Transverse colon (tissue), 4 donors: ENCODE measurements around the gene SDHAF3. TPM values are rescaled to one million over a fixed set of nuclear protein-coding genes. Genes with fewer than 3 reads are reported as not detected.
"Not testable (repeated sequence)": the region's sequence is repeated elsewhere in the genome, so short reads cannot be mapped to it uniquely, and the experiment has no call there.

Experiments
- DNase-seq: peaks from one replicate; pipeline ENCODE4 v3.0.0-alpha.2; 2019
- H3K27ac ChIP-seq, 4 donors: fragments of 200-600 bp; sonication (generic); 2 replicates each; pipeline ENCODE4 v1.5.1; 2016 to 2018; ENCODE audit warnings: inconsistent platforms in 4 of 4
- H3K27me3 ChIP-seq: fragments of 200-600 bp; sonication (generic); 2 replicates; pipeline ENCODE4 v1.5.1; 2017; ENCODE audit warnings: inconsistent platforms
- H3K36me3 ChIP-seq, 4 donors: fragments of 200-600 bp; sonication (generic); 2 replicates each; pipeline ENCODE4 v1.5.1; 2017 to 2019; ENCODE audit warnings: inconsistent platforms in 4 of 4
- H3K4me1 ChIP-seq, 4 donors: fragments of 200-600 bp; sonication (generic); 2 replicates each; pipeline ENCODE4 v1.5.1; 2017 to 2020; ENCODE audit warnings: inconsistent platforms in 4 of 4
- H3K4me3 ChIP-seq, 4 donors: fragments of 200-600 bp; sonication (generic); 1 replicate in 1 of 4; 2 replicates in 3 of 4; pipeline versions ENCODE4 v1.5.1 to v1.6.1; 2017 to 2019; ENCODE audit warnings: inconsistent platforms in 4 of 4
- H3K9me3 ChIP-seq, 2 donors: fragments of 200-600 bp; sonication (generic); 2 replicates each; pipeline ENCODE4 v1.5.1; 2017 to 2019; ENCODE audit warnings: inconsistent platforms in 2 of 2
- CTCF ChIP-seq, 5 experiments: fragments of 200-600 bp in 3 of 5; fragments of 450-650 bp in 2 of 5; sonication (generic) in 3 of 5; IDR thresholded peaks; 1 replicate in 2 of 5; 2 replicates in 3 of 5; pipeline ENCODE4 v1.5.1; 2016 to 2017; ENCODE audit warnings: antibody characterized with exemption in 5 of 5, inconsistent platforms in 3 of 5, mild to moderate bottlenecking in 2 of 5, moderate library complexity in 1 of 5
- EP300 ChIP-seq: sonication (generic); formaldehyde crosslinking; IDR thresholded peaks from one replicate; pipeline ENCODE4 v1.6.1; 2017; ENCODE audit warnings: antibody characterized with exemption, low read depth
- POLR2A ChIP-seq: fragments of 450-650 bp; IDR thresholded peaks from one replicate; pipeline ENCODE4 v1.6.1; 2016; ENCODE audit warnings: antibody characterized with exemption, mild to moderate bottlenecking, moderate library complexity
- POLR2AphosphoS5 ChIP-seq, 3 donors: sonication (generic); formaldehyde crosslinking; IDR thresholded peaks; one replicate each; pipeline ENCODE4 v1.6.1; 2016; ENCODE audit warnings: antibody characterized with exemption in 3 of 3
- WGBS, 2 donors: methylation state at CpG; one replicate each; pipeline ENCODE4 v1.1.5; 2018; ENCODE audit warnings: low coverage in 1 of 2; 5-methylcytosine and 5-hydroxymethylcytosine counted together
- in situ Hi-C, 4 donors: fragments of 200-750 bp; cut with MboI; loops; one replicate each; pipeline versions ENCODE4 v1.15.0 to v1.15.1; 2017; ENCODE audit warnings: low sequenced_read_pairs in 3 of 4, low pct_ligation_motif_present in 1 of 4, low pct_unique_long_range_greater_than_20kb in 1 of 4
- intact Hi-C: fragments of 100-400 bp; cut with DNase I; formaldehyde crosslinking; loops from one replicate; pipeline ENCODE4 v1.15.1; 2023; ENCODE audit warnings: low total_unique reads
- total RNA-seq, 4 donors: library from RNA; depleted of rRNA; stranded (reverse); fragments of >200 nt; gene quantifications; one replicate each; pipeline ENCODE4 v1.1.0, GENCODE V29; 2016

SDHAF3 gene
- total RNA-seq, 4 donors from 2014 or later, result 0.60 to 7.5 (median 5.3) TPM; not detected in 1

- Histone ChIP-seq H3K9me3 (peaks cover 16% of the 10 kb centered on the region in 2 donors), H3K27ac (no peak overlapping the region), H3K4me3 (no peak overlapping the region), H3K36me3 (no peaks in the 10 kb centered on the region), H3K27me3 (no peaks in the 10 kb centered on the region), H3K4me1 (peaks cover 0 to 2% (median 0%) of the 10 kb centered on the region in 4 donors)
- DNase-seq, result no peak
- no peak for TF ChIP-seq POLR2AphosphoS5 (IDR thresholded peaks at IDR 0.05)
- no peak for TF ChIP-seq EP300
- TF ChIP-seq CTCF (IDR thresholded peaks at IDR 0.05), result no peak
- TF ChIP-seq POLR2A, result no peak
- intact Hi-C loops (no loop called here), in situ Hi-C loops (no loop called here)
- 98% methylated on average over 8 of the region's 8 CpGs; no CpG with 5 or more reads in 1 of the 2 donors for WGBS, 2 donors
Measured at GRCh38 chr7:97138830-97139229, 21.3 kb downstream of the SDHAF3 start.

DNA sequence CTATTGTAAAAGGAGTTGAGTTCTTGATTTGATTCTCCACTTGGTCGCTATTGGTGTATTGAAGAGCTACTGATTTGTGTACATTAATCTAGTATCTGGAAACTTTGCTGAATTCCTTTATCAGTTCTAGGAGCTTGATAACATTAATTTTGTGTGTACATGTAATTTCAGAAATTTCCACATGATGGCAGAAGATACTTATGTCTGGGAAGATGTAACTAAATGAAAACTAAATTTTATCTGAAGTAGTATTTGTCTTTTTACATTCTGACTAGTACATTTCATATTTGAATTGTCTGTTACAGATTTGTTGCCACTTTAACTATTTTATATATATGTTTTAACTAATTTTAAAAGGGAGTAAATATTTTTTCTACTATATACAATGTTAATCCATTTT, 27.6 kb downstream of the SDHAF3 start:
- no peaks in the 10 kb centered on the region for H3K27me3 ChIP-seq
- intact Hi-C loops, result no loop called here
- WGBS, 2 donors, result 63 to 71% methylated on average over 1 of the region's 1 CpG
- H3K4me3 ChIP-seq, result no peak overlapping the region
- no peaks in the 10 kb centered on the region for H3K36me3 ChIP-seq
- H3K27ac ChIP-seq, result no peak overlapping the region
- DNase-seq, result no peak
- peaks cover 4 to 11% of the 10 kb centered on the region in 2 donors for H3K9me3 ChIP-seq
- no peak for TF ChIP-seq POLR2A
- TF ChIP-seq CTCF (IDR thresholded peaks at IDR 0.05), result peak; percentile 35 to 60 (median 45)
- in situ Hi-C loops, result no loop called here
- no peaks in the 10 kb centered on the region for H3K4me1 ChIP-seq

DNA sequence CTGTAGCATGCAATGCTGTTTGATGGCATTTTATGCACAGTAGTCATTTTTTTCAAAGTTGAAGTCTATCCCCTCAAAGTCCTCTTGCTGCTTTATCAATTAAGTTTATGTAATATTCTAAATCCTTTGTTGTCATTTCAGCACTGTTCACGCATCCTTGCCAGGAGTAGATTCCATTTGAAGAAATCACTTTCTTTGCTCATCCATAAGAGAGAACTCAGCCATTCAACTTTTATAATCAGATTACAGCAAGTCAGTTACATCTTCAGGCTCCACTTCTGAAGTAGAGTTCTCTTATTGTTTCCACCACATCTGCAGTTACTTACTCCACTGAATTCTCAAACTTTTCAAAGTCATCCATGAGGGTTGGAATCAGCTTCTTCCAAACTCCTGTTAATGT, 32.3 kb downstream of the SDHAF3 start:
- Histone ChIP-seq H3K4me3 (no peak overlapping the region), H3K36me3 (no peaks in the 10 kb centered on the region), H3K9me3 (no peaks in the 10 kb centered on the region), H3K4me1 (no peaks in the 10 kb centered on the region), H3K27me3 (no peaks in the 10 kb centered on the region), H3K27ac (no peak overlapping the region)
- intact Hi-C loops, result no loop called here
- in situ Hi-C loops, result no loop called here
- no peak for TF ChIP-seq EP300
- no peak for TF ChIP-seq POLR2A
- no peak for DNase-seq
- WGBS, 2 donors, result 81 to 89% methylated on average over 1 of the region's 1 CpG

- in situ Hi-C loops, result no loop called here
- DNase-seq, result no peak
- no peaks in the 10 kb centered on the region for H3K36me3 ChIP-seq
- TF ChIP-seq POLR2A (no peak), EP300 (no peak), CTCF (IDR thresholded peaks at IDR 0.05) (no peak), POLR2AphosphoS5 (IDR thresholded peaks at IDR 0.05) (no peak)
- WGBS, 2 donors, result 89 to 100% methylated on average over 2 of the region's 2 CpGs
- no peak overlapping the region for H3K4me3 ChIP-seq
- intact Hi-C loops, result no loop called here
- H3K27me3 ChIP-seq, result no peaks in the 10 kb centered on the region
- no peak overlapping the region for H3K27ac ChIP-seq
- H3K4me1 ChIP-seq, result no peaks in the 10 kb centered on the region
- H3K9me3 ChIP-seq, result peaks cover 0 to 10% of the 10 kb centered on the region in 2 donors
Measured at GRCh38 chr7:97155897-97156418, 38.5 kb downstream of the SDHAF3 start.

DNA sequence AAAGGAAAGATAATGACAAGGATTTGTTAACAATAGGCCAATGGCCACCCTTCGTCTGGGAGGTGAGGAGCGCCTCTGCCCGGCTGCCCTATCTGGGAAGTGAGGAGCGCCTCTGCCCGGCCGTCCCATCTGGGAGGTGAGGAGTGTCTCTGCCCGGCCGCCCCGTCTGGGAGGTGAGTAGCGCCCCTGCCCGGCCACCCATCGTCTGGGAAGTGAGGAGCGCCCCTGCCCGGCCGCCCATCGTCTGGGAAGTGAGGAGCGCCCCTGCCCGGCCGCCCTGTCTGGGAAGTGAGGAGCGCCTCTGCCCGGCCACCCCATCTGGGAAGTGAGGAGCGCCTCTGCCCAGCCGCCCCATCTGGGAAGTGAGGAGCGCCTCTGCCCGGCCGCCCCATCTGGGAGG, 42.5 kb downstream of the SDHAF3 start:
- H3K27me3 ChIP-seq, H3K36me3 ChIP-seq, H3K4me1 ChIP-seq, H3K27ac ChIP-seq, H3K9me3 ChIP-seq, in situ Hi-C loops, intact Hi-C loops, DNase-seq, H3K4me3 ChIP-seq: not testable (repeated sequence)
- 95 to 97% methylated on average over 4 to 25 of the region's 26 CpGs for WGBS, 2 donors

GRCh38 chr7:97161609-97162008, 44.1 kb downstream of the SDHAF3 start:
- intact Hi-C loops, H3K4me1 ChIP-seq, H3K27me3 ChIP-seq, H3K36me3 ChIP-seq, H3K27ac ChIP-seq, DNase-seq, in situ Hi-C loops, H3K9me3 ChIP-seq, H3K4me3 ChIP-seq: not testable (repeated sequence)
- 100% methylated on average over 1 of the region's 1 CpG for WGBS, 2 donors
